Nucleus accumbens (tissue), 56 donors: ENCODE results near the gene EPN1.

Experiments used
- DNase-seq, 56 donors: peaks; one replicate each; lab custom pipeline; 2025; lab: John Stamatoyannopoulos, UW

EPN1 gene

GRCh38 chr19:55676889-55677505 lies 2.0 kb downstream of the EPN1 start:
- DNase-seq = no peak

GRCh38 chr19:55677572-55678028 lies 2.6 kb downstream of the EPN1 start:
- DNase-seq = no peak

GRCh38 chr19:55678121-55678671 lies 3.2 kb downstream of the EPN1 start:
- DNase-seq = peak in 20 of 56 donors; percentile 1 to 37 (median 18)

GRCh38 chr19:55679343-55680257 lies 4.6 kb downstream of the EPN1 start:
- no peak for DNase-seq

GRCh38 chr19:55680339-55681130 lies 5.5 kb downstream of the EPN1 start:
- DNase-seq = no peak

GRCh38 chr19:55681131-55682092 lies 6.4 kb downstream of the EPN1 start:
- no peak for DNase-seq

- DNase-seq = no peak
Observed at GRCh38 chr19:55683449-55684261, 8.6 kb downstream of the EPN1 start.

- DNase-seq = no peak
Observed at GRCh38 chr19:55684946-55685681, 10.1 kb downstream of the EPN1 start.

GRCh38 chr19:55685776-55686175 lies 10.8 kb downstream of the EPN1 start:
- DNase-seq = no peak

GRCh38 chr19:55686311-55687050 lies 11.5 kb downstream of the EPN1 start:
- DNase-seq = no peak

GRCh38 chr19:55687281-55688201 lies 12.5 kb downstream of the EPN1 start:
- no peak for DNase-seq

GRCh38 chr19:55688422-55689218 lies 13.6 kb downstream of the EPN1 start:
- peak in 2 of 56 donors; percentile 5 to 20 for DNase-seq

- no peak for DNase-seq
Observed at GRCh38 chr19:55689411-55690108, 14.5 kb downstream of the EPN1 start.

GRCh38 chr19:55690109-55690768 lies 15.2 kb downstream of the EPN1 start:
- DNase-seq = no peak
